Suprapubic skin (tissue), 3 donors: ENCODE results near the gene FAAP24.
"Not testable (repeated sequence)": the region's sequence is repeated elsewhere in the genome, so short reads cannot be mapped to it uniquely, and the experiment has no call there.

Experiments
- POLR2AphosphoS5 ChIP-seq, 3 donors: sonication (generic); formaldehyde crosslinking; IDR thresholded peaks; one replicate each; pipeline ENCODE4 v1.6.1; 2017; ENCODE audit warnings: antibody characterized with exemption in 3 of 3
- TF ChIP-seq, protein P1 (sequence below), 2 donors: fragments of 200-600 bp in 1 of 2; fragments of 450-650 bp in 1 of 2; sonication (generic) in 1 of 2; IDR thresholded peaks; one replicate each; pipeline ENCODE4 v1.5.1; 2016 to 2019; ENCODE audit warnings: antibody characterized with exemption in 2 of 2, mild to moderate bottlenecking in 1 of 2, moderate library complexity in 1 of 2

DNA sequence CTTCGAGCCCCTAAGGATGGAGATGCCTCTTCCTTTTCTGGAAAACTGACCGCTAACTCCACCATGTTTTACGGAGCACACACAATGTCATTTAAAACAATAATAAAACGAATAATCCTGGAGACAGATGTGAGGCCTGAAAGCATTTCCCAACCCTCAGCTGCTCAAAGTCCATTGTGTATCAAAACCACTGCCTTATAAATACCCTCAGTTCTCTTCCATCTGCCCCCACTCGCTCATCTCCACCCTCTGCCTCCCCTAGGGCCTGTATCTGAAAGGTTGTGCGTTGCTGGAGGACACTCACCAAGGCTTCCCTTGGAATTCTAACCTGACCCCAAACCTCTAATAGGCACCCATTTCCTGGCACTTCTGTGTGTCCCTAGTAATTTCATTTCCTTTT is 10.4 kb downstream of the FAAP24 start:
- TF ChIP-seq, protein P1, sequence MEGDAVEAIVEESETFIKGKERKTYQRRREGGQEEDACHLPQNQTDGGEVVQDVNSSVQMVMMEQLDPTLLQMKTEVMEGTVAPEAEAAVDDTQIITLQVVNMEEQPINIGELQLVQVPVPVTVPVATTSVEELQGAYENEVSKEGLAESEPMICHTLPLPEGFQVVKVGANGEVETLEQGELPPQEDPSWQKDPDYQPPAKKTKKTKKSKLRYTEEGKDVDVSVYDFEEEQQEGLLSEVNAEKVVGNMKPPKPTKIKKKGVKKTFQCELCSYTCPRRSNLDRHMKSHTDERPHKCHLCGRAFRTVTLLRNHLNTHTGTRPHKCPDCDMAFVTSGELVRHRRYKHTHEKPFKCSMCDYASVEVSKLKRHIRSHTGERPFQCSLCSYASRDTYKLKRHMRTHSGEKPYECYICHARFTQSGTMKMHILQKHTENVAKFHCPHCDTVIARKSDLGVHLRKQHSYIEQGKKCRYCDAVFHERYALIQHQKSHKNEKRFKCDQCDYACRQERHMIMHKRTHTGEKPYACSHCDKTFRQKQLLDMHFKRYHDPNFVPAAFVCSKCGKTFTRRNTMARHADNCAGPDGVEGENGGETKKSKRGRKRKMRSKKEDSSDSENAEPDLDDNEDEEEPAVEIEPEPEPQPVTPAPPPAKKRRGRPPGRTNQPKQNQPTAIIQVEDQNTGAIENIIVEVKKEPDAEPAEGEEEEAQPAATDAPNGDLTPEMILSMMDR (IDR thresholded peaks at IDR 0.05), result not testable (repeated sequence)
- TF ChIP-seq POLR2AphosphoS5 (IDR thresholded peaks at IDR 0.05), result not testable (repeated sequence)
